IPS-20b (cell line): ENCODE results near the gene RIMBP2.
"Not testable (repeated sequence)": the region's sequence is repeated elsewhere in the genome, so short reads cannot be mapped to it uniquely, and the experiment has no call there.

Experiments used
- H3K27ac ChIP-seq: one replicate; pipeline ENCODE4 v1.5.1; 2013; ENCODE audit warnings: low read length
- H3K27me3 ChIP-seq: 2 replicates; pipeline ENCODE4 v1.6.1; 2013; ENCODE audit warnings: mild to moderate bottlenecking, low read length, inconsistent platforms; ENCODE audit not compliant: insufficient read depth
- H3K36me3 ChIP-seq: 2 replicates; pipeline ENCODE4 v1.6.1; 2013; ENCODE audit warnings: low read depth, mild to moderate bottlenecking, inconsistent platforms, low read length, moderate library complexity; ENCODE audit not compliant: insufficient read depth
- H3K4me1 ChIP-seq: 2 replicates; pipeline ENCODE4 v1.6.1; 2013; ENCODE audit warnings: mild to moderate bottlenecking, control low read depth, inconsistent platforms, low read length, moderate library complexity; ENCODE audit not compliant: insufficient read depth
- H3K4me3 ChIP-seq: 2 replicates; pipeline ENCODE4 v1.5.1; 2013; ENCODE audit warnings: mild to moderate bottlenecking, low read length, inconsistent platforms
- H3K9ac ChIP-seq: 2 replicates; pipeline ENCODE4 v1.6.1; 2013; ENCODE audit warnings: low read depth, mild to moderate bottlenecking, inconsistent platforms, low read length, moderate library complexity
- H3K9me3 ChIP-seq: 2 replicates; pipeline ENCODE4 v1.6.1; 2013; ENCODE audit warnings: mild to moderate bottlenecking, low read depth, low read length, inconsistent platforms; ENCODE audit not compliant: insufficient read depth

Gene RIMBP2

GRCh38 chr12:130646716-130647370 is 69.3 kb downstream of the RIMBP2 start:
- no peaks in the 10 kb centered on the region for H3K36me3 ChIP-seq
- H3K27me3 ChIP-seq = no peaks in the 10 kb centered on the region
- H3K9me3 ChIP-seq = no peaks in the 10 kb centered on the region
- H3K27ac ChIP-seq = no peak overlapping the region
- H3K9ac ChIP-seq = no peak overlapping the region
- no peaks in the 10 kb centered on the region for H3K4me1 ChIP-seq
- H3K4me3 ChIP-seq = no peak overlapping the region

GRCh38 chr12:130646191-130646590 is 69.9 kb downstream of the RIMBP2 start:
- not testable (repeated sequence) for H3K9ac ChIP-seq, H3K27ac ChIP-seq, H3K36me3 ChIP-seq, H3K4me3 ChIP-seq, H3K4me1 ChIP-seq, H3K9me3 ChIP-seq, H3K27me3 ChIP-seq

DNA sequence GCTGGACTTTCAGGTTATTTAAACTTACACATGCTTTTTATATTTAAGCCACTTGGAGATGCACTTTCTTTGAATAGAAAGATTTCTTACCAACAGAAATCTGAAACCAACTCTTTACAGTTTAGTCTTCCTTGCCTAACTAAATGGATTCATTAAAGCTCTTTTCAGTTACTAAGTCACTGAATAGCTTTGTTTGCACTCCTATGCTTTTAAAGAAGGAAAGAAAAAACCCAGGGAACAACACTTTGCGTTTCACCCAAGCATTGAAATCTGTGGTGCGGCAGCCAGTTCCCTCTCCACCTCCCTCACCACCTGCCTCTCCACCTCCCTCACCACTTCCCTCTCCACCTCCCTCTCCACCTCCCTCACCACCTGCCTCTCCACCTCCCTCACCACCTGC is 70.3 kb downstream of the RIMBP2 start:
- H3K27me3 ChIP-seq = no peaks in the 10 kb centered on the region
- H3K4me1 ChIP-seq = no peaks in the 10 kb centered on the region
- no peaks in the 10 kb centered on the region for H3K36me3 ChIP-seq
- no peaks in the 10 kb centered on the region for H3K9me3 ChIP-seq
- H3K9ac ChIP-seq = no peak overlapping the region
- no peak overlapping the region for H3K4me3 ChIP-seq
- no peak overlapping the region for H3K27ac ChIP-seq

DNA sequence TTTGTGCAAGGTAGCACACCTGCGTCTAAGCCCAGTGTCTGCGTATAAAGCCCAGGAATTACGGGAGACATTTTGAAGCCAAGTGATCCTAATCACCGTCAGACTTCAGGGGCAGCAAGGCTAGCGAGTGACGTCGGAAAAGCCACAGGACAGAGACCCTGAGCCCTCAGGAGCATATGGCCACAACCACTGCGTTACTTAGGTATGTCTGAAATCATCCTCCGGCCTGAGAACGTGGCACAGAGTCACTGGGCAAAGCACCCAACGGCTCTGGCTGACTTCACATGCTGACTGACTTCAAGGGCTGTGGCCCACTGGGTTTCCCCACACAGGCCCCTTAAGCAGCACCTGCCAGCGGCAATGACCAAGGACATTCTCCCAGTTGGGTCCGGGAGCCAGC is 71.5 kb downstream of the RIMBP2 start:
- H3K9ac ChIP-seq = no peak overlapping the region
- no peaks in the 10 kb centered on the region for H3K4me1 ChIP-seq
- no peaks in the 10 kb centered on the region for H3K36me3 ChIP-seq
- H3K4me3 ChIP-seq = no peak overlapping the region
- no peak overlapping the region for H3K27ac ChIP-seq
- no peaks in the 10 kb centered on the region for H3K27me3 ChIP-seq
- no peaks in the 10 kb centered on the region for H3K9me3 ChIP-seq

GRCh38 chr12:130644146-130644545 is 72.0 kb downstream of the RIMBP2 start:
- H3K4me1 ChIP-seq = no peaks in the 10 kb centered on the region
- no peaks in the 10 kb centered on the region for H3K9me3 ChIP-seq
- H3K36me3 ChIP-seq = no peaks in the 10 kb centered on the region
- no peaks in the 10 kb centered on the region for H3K27me3 ChIP-seq
- H3K9ac ChIP-seq = no peak overlapping the region
- H3K4me3 ChIP-seq = no peak overlapping the region
- no peak overlapping the region for H3K27ac ChIP-seq

DNA sequence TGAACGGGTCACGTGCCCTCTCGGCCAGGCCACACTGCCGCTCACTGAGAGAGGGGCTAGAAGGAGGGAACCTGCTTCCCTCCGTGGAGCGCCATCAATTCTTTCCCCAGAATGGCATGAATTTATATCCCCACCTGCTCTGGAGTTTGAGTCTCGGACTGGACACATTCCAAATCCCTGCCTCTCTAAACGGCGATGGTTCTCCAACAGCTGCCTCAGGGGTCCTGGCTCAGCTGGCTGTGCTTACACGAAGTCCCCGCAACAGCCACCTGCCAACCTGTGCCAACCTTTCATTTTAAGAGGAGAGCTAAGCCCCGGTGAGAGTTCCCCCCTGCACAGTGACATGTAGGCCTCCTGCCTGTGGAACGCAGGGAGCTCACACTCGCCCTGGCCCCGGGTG is 73.2 kb downstream of the RIMBP2 start:
- H3K27me3 ChIP-seq = no peaks in the 10 kb centered on the region
- H3K27ac ChIP-seq = no peak overlapping the region
- no peaks in the 10 kb centered on the region for H3K4me1 ChIP-seq
- H3K9me3 ChIP-seq = no peaks in the 10 kb centered on the region
- no peak overlapping the region for H3K4me3 ChIP-seq
- no peak overlapping the region for H3K9ac ChIP-seq
- no peaks in the 10 kb centered on the region for H3K36me3 ChIP-seq

DNA sequence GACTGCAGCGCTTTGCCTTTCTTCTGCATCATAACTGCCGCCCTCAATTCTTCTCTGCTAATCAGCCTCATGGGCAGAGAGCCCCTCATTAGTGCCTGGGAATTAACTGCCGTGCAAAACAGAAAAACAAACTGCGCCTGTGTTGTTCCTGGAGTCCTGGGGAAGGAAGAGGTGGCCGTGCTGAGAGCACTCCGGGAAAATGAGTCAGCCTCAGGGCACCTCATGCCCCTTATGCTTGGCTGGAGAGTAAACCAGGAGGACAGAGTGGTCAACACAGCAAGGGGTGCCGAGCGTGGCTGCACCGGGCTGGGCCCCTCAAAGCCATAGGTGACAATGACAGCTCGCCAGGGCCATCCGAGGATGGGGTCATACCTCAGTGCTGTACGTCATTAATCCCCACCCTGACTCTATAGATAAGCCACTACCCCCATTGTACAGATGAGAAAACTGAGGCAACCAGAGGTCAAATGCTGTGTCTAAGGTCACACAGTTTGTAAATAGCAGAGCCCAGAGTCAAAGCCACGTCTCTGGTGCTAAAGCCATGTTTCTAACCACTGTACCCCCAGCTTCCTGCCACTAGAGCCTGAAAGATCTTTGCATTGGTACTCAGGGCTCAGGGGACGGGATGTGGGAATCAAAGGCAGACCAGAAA is 74.4 kb downstream of the RIMBP2 start:
- H3K27ac ChIP-seq = no peak overlapping the region
- no peaks in the 10 kb centered on the region for H3K4me1 ChIP-seq
- H3K9ac ChIP-seq = no peak overlapping the region
- H3K9me3 ChIP-seq = no peaks in the 10 kb centered on the region
- no peaks in the 10 kb centered on the region for H3K27me3 ChIP-seq
- no peaks in the 10 kb centered on the region for H3K36me3 ChIP-seq
- H3K4me3 ChIP-seq = no peak overlapping the region

DNA sequence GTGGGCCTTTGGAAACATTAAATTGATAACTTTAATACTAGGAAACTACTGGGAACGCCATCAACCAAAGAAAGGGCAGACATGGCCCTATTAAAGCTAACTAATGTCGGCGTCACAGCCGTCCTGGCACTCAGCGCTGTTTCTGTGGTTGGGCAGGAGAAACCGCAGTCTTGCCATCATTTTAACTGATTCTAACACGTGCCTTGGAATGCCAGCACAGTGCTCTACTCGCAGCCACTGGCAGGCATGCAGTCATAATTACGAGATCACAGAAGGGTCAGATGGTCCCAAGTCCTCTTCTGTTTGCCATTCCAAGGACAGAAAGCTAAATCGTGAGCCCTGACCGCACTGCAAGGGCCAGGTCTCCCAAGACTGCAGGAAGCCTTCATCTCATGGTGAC is 75.2 kb downstream of the RIMBP2 start:
- no peaks in the 10 kb centered on the region for H3K9me3 ChIP-seq
- H3K9ac ChIP-seq = no peak overlapping the region
- H3K27me3 ChIP-seq = no peaks in the 10 kb centered on the region
- H3K4me3 ChIP-seq = no peak overlapping the region
- H3K27ac ChIP-seq = no peak overlapping the region
- no peaks in the 10 kb centered on the region for H3K4me1 ChIP-seq
- no peaks in the 10 kb centered on the region for H3K36me3 ChIP-seq

DNA sequence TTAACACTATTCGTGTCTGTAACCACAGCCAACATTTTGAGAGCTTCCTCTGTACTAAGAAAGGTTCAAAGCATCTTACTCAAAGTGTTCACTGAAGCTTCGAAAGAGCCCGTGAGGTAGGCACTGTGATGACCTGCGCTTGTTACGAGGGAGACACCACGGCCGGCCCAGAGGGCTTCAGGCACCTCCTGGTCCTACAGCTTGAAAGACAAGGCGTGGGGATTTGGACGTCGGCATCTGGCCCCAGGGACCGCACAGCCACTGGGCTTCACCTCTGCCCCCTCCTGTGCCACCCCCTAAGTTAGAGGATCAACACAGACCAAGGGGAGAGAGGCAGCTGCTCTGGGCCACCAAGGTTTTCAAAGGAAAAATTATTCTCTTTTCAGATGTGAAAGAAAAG is 75.6 kb downstream of the RIMBP2 start:
- H3K9me3 ChIP-seq = no peaks in the 10 kb centered on the region
- no peaks in the 10 kb centered on the region for H3K36me3 ChIP-seq
- H3K4me3 ChIP-seq = no peak overlapping the region
- H3K9ac ChIP-seq = no peak overlapping the region
- H3K27ac ChIP-seq = no peak overlapping the region
- H3K27me3 ChIP-seq = peaks cover 2% of the 10 kb centered on the region; the same call in 1 of the 2 replicates
- H3K4me1 ChIP-seq = no peaks in the 10 kb centered on the region

- H3K27me3 ChIP-seq = peaks cover 9% of the 10 kb centered on the region; the same call in 1 of the 2 replicates
- no peaks in the 10 kb centered on the region; the same call in 1 of the 2 replicates for H3K4me1 ChIP-seq
- H3K36me3 ChIP-seq = no peaks in the 10 kb centered on the region
- no peaks in the 10 kb centered on the region for H3K9me3 ChIP-seq
- H3K27ac ChIP-seq = no peak overlapping the region
- H3K9ac ChIP-seq = no peak overlapping the region
- no peak overlapping the region for H3K4me3 ChIP-seq
Measured at GRCh38 chr12:130639476-130640424, 76.3 kb downstream of the RIMBP2 start.

DNA sequence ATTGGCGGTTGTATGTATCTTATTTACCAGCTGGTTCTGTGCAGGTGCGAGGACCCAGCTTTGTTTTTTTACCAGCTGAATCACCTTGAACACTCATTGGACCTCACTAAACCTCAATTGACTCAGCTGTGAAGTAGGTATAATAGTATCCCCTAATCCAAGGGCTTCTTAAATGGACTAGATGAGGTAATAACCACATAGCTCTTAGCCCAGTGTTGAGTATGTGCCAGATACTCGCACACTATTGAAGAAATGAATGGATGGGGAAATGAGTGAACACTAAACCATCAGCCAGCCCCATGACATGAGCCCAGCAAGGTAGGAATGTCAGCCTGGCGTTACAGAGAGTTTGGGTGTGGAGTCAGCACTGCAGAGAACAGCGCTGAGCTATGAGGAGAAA is 79.7 kb downstream of the RIMBP2 start:
- H3K4me1 ChIP-seq = peaks cover 18% of the 10 kb centered on the region; the same call in 1 of the 2 replicates
- H3K9me3 ChIP-seq = no peaks in the 10 kb centered on the region
- H3K27me3 ChIP-seq = peaks cover 30% of the 10 kb centered on the region; the same call in 1 of the 2 replicates
- no peak overlapping the region for H3K9ac ChIP-seq
- no peak overlapping the region for H3K27ac ChIP-seq
- no peaks in the 10 kb centered on the region for H3K36me3 ChIP-seq
- no peak overlapping the region for H3K4me3 ChIP-seq
